Measurements from ENCODE around the gene COL4A2.
A peak's percentile ranks its signal among the peaks of the same experiment; 100 is the strongest.

- TF ChIP-seq, protein P1, sequence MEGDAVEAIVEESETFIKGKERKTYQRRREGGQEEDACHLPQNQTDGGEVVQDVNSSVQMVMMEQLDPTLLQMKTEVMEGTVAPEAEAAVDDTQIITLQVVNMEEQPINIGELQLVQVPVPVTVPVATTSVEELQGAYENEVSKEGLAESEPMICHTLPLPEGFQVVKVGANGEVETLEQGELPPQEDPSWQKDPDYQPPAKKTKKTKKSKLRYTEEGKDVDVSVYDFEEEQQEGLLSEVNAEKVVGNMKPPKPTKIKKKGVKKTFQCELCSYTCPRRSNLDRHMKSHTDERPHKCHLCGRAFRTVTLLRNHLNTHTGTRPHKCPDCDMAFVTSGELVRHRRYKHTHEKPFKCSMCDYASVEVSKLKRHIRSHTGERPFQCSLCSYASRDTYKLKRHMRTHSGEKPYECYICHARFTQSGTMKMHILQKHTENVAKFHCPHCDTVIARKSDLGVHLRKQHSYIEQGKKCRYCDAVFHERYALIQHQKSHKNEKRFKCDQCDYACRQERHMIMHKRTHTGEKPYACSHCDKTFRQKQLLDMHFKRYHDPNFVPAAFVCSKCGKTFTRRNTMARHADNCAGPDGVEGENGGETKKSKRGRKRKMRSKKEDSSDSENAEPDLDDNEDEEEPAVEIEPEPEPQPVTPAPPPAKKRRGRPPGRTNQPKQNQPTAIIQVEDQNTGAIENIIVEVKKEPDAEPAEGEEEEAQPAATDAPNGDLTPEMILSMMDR (IDR thresholded peaks at IDR 0.05), result no peak
- TF ChIP-seq POLR2A (IDR thresholded peaks at IDR 0.05; ENCODE audit: low read depth) (no peak), EP300 (IDR thresholded peaks at IDR 0.05) (no peak), POLR2AphosphoS5 (IDR thresholded peaks at IDR 0.05) (peak in 1 of 2 donors; percentile 75)
Measured at GRCh38 chr13:110317093-110317492, 10.0 kb downstream of the COL4A2 start.

Measured in esophagus muscularis mucosa (tissue), 4 donors.